Gastroesophageal sphincter (tissue), 2 donors: ENCODE results near the gene IKZF3.

Source experiments
- EP300 ChIP-seq: sonication (generic); formaldehyde crosslinking; IDR thresholded peaks from one replicate; pipeline ENCODE4 v1.6.1; 2017; ENCODE audit warnings: antibody characterized with exemption, mild to moderate bottlenecking
- POLR2A ChIP-seq, 2 donors: fragments of 450-650 bp; IDR thresholded peaks; one replicate each; pipeline ENCODE4 v1.6.1; 2017; ENCODE audit warnings: antibody characterized with exemption in 2 of 2, mild to moderate bottlenecking in 2 of 2, moderate library complexity in 1 of 2

DNA sequence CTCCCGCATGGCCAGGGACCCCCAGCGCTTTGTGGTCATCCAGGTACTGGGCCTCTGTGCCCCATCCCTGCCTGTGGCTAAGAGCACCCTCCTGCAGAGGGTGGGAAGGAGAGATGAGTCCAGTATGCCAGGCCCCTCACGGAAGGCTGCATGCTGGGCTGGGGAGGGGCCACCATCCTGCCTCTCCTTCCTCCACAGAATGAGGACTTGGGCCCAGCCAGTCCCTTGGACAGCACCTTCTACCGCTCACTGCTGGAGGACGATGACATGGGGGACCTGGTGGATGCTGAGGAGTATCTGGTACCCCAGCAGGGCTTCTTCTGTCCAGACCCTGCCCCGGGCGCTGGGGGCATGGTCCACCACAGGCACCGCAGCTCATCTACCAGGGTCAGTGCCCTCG is 137.5 kb downstream of the IKZF3 start:
- TF ChIP-seq POLR2A (IDR thresholded peaks at IDR 0.05) (no peak), EP300 (no peak)
